HT-29 (cell line): ENCODE data around the gene IL10RA. TPM values are rescaled to one million over a fixed set of nuclear protein-coding genes. Genes with fewer than 3 reads are reported as not detected.
"Not testable (repeated sequence)": the region's sequence is repeated elsewhere in the genome, so short reads cannot be mapped to it uniquely, and the experiment has no call there.

Experiments used
- DNase-seq: peaks from one replicate; pipeline ENCODE4 v3.0.0-alpha.2; 2015; ENCODE audit warnings: low spot score
- total RNA-seq: library from RNA; depleted of rRNA; stranded (reverse); fragments of >200 nt; shearing (Covaris generic); gene quantifications from 2 replicates; pipeline ENCODE4 v1.2.3, GENCODE V29; 2014

Gene IL10RA
- total RNA-seq, 1 experiment from 2014 or later = not detected

- DNase-seq = no peak
These were observed 20.8 kb downstream of the IL10RA start for GRCh38 chr11:118007040-118007439.

- DNase-seq = not testable (repeated sequence)
These were observed 21.5 kb downstream of the IL10RA start for GRCh38 chr11:118007563-118008270.

GRCh38 chr11:118008271-118008911 is 22.2 kb downstream of the IL10RA start:
- DNase-seq = no peak

- DNase-seq = no peak
These were observed 23.9 kb downstream of the IL10RA start for GRCh38 chr11:118009864-118010737.

GRCh38 chr11:118010738-118011461 is 24.7 kb downstream of the IL10RA start:
- DNase-seq = no peak

GRCh38 chr11:118012083-118012669 is 26.0 kb downstream of the IL10RA start:
- peak; percentile 12 for DNase-seq

- DNase-seq = no peak
These were observed 27.8 kb downstream of the IL10RA start for GRCh38 chr11:118014022-118014421.

GRCh38 chr11:118015385-118015841 is 29.2 kb downstream of the IL10RA start:
- DNase-seq = no peak

GRCh38 chr11:118016104-118016503 is 29.9 kb downstream of the IL10RA start:
- DNase-seq = no peak

- DNase-seq = no peak
These were observed 30.9 kb downstream of the IL10RA start for GRCh38 chr11:118017111-118017510.

- DNase-seq = no peak
These were observed 31.6 kb downstream of the IL10RA start for GRCh38 chr11:118017631-118018315.

- no peak for DNase-seq
These were observed 32.2 kb downstream of the IL10RA start for GRCh38 chr11:118018401-118018800.

- DNase-seq = no peak
These were observed 35.0 kb downstream of the IL10RA start for GRCh38 chr11:118021146-118021545.

GRCh38 chr11:118027694-118028093 is 41.5 kb downstream of the IL10RA start:
- no peak for DNase-seq

GRCh38 chr11:118028626-118029025 is 42.4 kb downstream of the IL10RA start:
- DNase-seq = no peak

- DNase-seq = no peak
These were observed 47.2 kb downstream of the IL10RA start for GRCh38 chr11:118033443-118033842.

- DNase-seq = no peak
These were observed 55.9 kb downstream of the IL10RA start for GRCh38 chr11:118042141-118042540.

GRCh38 chr11:118042796-118043195 is 56.6 kb downstream of the IL10RA start:
- no peak for DNase-seq

- DNase-seq = no peak
These were observed 59.0 kb downstream of the IL10RA start for GRCh38 chr11:118045191-118045590.
